A549 (cell line): Measurements from ENCODE around the gene C2orf80. TPM values are rescaled to one million over a fixed set of nuclear protein-coding genes. Genes with fewer than 3 reads are reported as not detected.

Source experiments
- polyA plus RNA-seq, 4 experiments: library from polyadenylated mRNA; depleted of rRNA in 3 of 4; stranded (reverse); fragments of >200 nt; fragmentation: RNase III in 1 of 4; extraction: RNeasy Plus Mini Kit Qiagen cat#74134 plus additional on column Dnase treatment in 1 of 4; gene quantifications; 2 replicates in 3 of 4; 3 replicates in 1 of 4; pipeline ENCODE4 v1.2.3, GENCODE V29; 2011 to 2017

C2orf80 gene
- polyA plus RNA-seq, 2 of the 4 experiments (the other 2 are of a cell fraction): not detected

Other genes with a start within 250 kb of the C2orf80 start
- 6.5 and 7.0 TPM in 2 replicates for gene PLEKHM3, start 164.5 kb downstream of the C2orf80 start, polyA plus RNA-seq (2011; rRNA removed)
- 2.4 to 2.9 TPM (median 2.7 TPM) in 3 replicates for gene PLEKHM3, start 164.5 kb downstream of the C2orf80 start, polyA plus RNA-seq (2017; fragmentation: RNase III; extraction: RNeasy Plus Mini Kit Qiagen cat#74134 plus additional on column Dnase treatment)
- not detected in 2 replicates for gene CRYGD, start 65.5 kb downstream of the C2orf80 start, polyA plus RNA-seq (2011; rRNA removed)
- gene CRYGD, start 65.5 kb downstream of the C2orf80 start, polyA plus RNA-seq (2017; fragmentation: RNase III; extraction: RNeasy Plus Mini Kit Qiagen cat#74134 plus additional on column Dnase treatment): not detected in 3 replicates
- gene CRYGC, start 60.2 kb downstream of the C2orf80 start, polyA plus RNA-seq (2011; rRNA removed): not detected in 2 replicates
- not detected in 3 replicates for gene CRYGC, start 60.2 kb downstream of the C2orf80 start, polyA plus RNA-seq (2017; fragmentation: RNase III; extraction: RNeasy Plus Mini Kit Qiagen cat#74134 plus additional on column Dnase treatment)
- gene CRYGB, start 43.9 kb downstream of the C2orf80 start, polyA plus RNA-seq (2011; rRNA removed): not detected in 2 replicates
- gene CRYGB, start 43.9 kb downstream of the C2orf80 start, polyA plus RNA-seq (2017; fragmentation: RNase III; extraction: RNeasy Plus Mini Kit Qiagen cat#74134 plus additional on column Dnase treatment): not detected in 3 replicates
- not detected in 2 replicates for gene CRYGA, start 26.4 kb downstream of the C2orf80 start, polyA plus RNA-seq (2011; rRNA removed)
- gene CRYGA, start 26.4 kb downstream of the C2orf80 start, polyA plus RNA-seq (2017; fragmentation: RNase III; extraction: RNeasy Plus Mini Kit Qiagen cat#74134 plus additional on column Dnase treatment): not detected in 3 replicates
- gene IDH1, start 65.0 kb upstream of the C2orf80 start, polyA plus RNA-seq (2011; rRNA removed): 272 and 346 TPM in 2 replicates
- 137 to 180 TPM (median 173 TPM) in 3 replicates for gene IDH1, start 65.0 kb upstream of the C2orf80 start, polyA plus RNA-seq (2017; fragmentation: RNase III; extraction: RNeasy Plus Mini Kit Qiagen cat#74134 plus additional on column Dnase treatment)
- 19.3 and 22.0 TPM in 2 replicates for gene PIKFYVE, start 76.2 kb upstream of the C2orf80 start, polyA plus RNA-seq (2011; rRNA removed)
- 5.9 to 6.5 TPM (median 6.4 TPM) in 3 replicates for gene PIKFYVE, start 76.2 kb upstream of the C2orf80 start, polyA plus RNA-seq (2017; fragmentation: RNase III; extraction: RNeasy Plus Mini Kit Qiagen cat#74134 plus additional on column Dnase treatment)
- gene PTH2R, start 216.8 kb upstream of the C2orf80 start, polyA plus RNA-seq (2011; rRNA removed): not detected in 2 replicates
- gene PTH2R, start 216.8 kb upstream of the C2orf80 start, polyA plus RNA-seq (2017; fragmentation: RNase III; extraction: RNeasy Plus Mini Kit Qiagen cat#74134 plus additional on column Dnase treatment): not detected in 3 replicates